IMR-90 (cell line): ENCODE measurements around the gene RALGPS1. TPM values are rescaled to one million over a fixed set of nuclear protein-coding genes. Genes with fewer than 3 reads are reported as not detected.

Experiments used
- ATAC-seq: fragments of 200-7000 bp; cut with Tn5 transposase; 2 replicates; pipeline ENCODE4 v1.9.1; 2020; ENCODE audit warnings: low read depth, mild to moderate bottlenecking, moderate library complexity
- BruUV-seq: library from RNA; stranded (reverse); fragments of 400-500 nt; replicated peaks from 2 replicates; lab custom pipeline; 2021; lab: Mats Ljungman, UMichigan
- CTCF ChIA-PET: fragments of 300-600 bp; formaldehyde crosslinking; extraction: SDS; loops from one replicate; lab custom pipeline; 2021; ENCODE audit warnings: antibody characterized with exemption; lab: Yijun Ruan, JAX
- POLR2A ChIA-PET: fragments of 300-600 bp; sonication (Branson Sonifier 250); formaldehyde crosslinking; loops from one replicate; lab custom pipeline; 2022; ENCODE audit warnings: antibody characterized with exemption; ENCODE audit not compliant: unreplicated experiment; lab: Charles Lee
- DNase-seq: peaks from one replicate; pipeline ENCODE4 v3.0.0; 2013
- H2AFZ ChIP-seq: replicated peaks from 2 replicates; pipeline ENCODE3; 2013; ENCODE audit warnings: low read length, mild to moderate bottlenecking; ENCODE audit not compliant: poor library complexity
- H2AK5ac ChIP-seq: 2 replicates; pipeline ENCODE4 v1.6.1; 2013; ENCODE audit warnings: low read depth, low read length, inconsistent platforms
- H2AK9ac ChIP-seq: replicated peaks from 2 replicates; pipeline ENCODE3; 2013; ENCODE audit warnings: mild to moderate bottlenecking, low read depth, low read length, moderate library complexity; ENCODE audit not compliant: poor library complexity
- H2BK120ac ChIP-seq: 2 replicates; pipeline ENCODE4 v1.6.1; 2013; ENCODE audit warnings: low read depth, low read length, inconsistent platforms
- H2BK15ac ChIP-seq: 3 replicates; pipeline ENCODE4 v1.6.1; 2013; ENCODE audit warnings: low read depth, low read length, inconsistent platforms
- H2BK20ac ChIP-seq: 2 replicates; pipeline ENCODE4 v1.6.1; 2013; ENCODE audit warnings: low read depth, mild to moderate bottlenecking, inconsistent platforms, low read length, moderate library complexity
- H2BK5ac ChIP-seq: 2 replicates; pipeline ENCODE4 v1.6.1; 2013; ENCODE audit warnings: mild to moderate bottlenecking, low read depth, low read length, inconsistent platforms; ENCODE audit not compliant: poor library complexity, severe bottlenecking
- H3K14ac ChIP-seq: replicated peaks from 2 replicates; pipeline ENCODE4 v1.6.1; 2013; ENCODE audit warnings: low read depth, low read length, inconsistent platforms
- H3K18ac ChIP-seq: 2 replicates; pipeline ENCODE4 v1.6.1; 2013; ENCODE audit warnings: low read depth, low read length, control low read depth
- H3K23ac ChIP-seq: 2 replicates; pipeline ENCODE4 v1.6.1; 2013; ENCODE audit warnings: low read depth, low read length, inconsistent platforms
- H3K27ac ChIP-seq: 2 replicates; pipeline ENCODE4 v1.5.1; 2013; ENCODE audit warnings: mild to moderate bottlenecking, control low read depth, low read length; ENCODE audit not compliant: insufficient read depth
- H3K27me3 ChIP-seq: 2 replicates; pipeline ENCODE4 v1.6.1; 2013; ENCODE audit warnings: low read length; ENCODE audit not compliant: control insufficient read depth, insufficient read depth
- H3K36me3 ChIP-seq: 2 replicates; pipeline ENCODE4 v1.6.1; 2013; ENCODE audit warnings: low read length, mixed read lengths; ENCODE audit not compliant: control insufficient read depth, insufficient read depth
- H3K4ac ChIP-seq: 2 replicates; pipeline ENCODE4 v1.6.1; 2013; ENCODE audit warnings: low read depth, low read length, inconsistent platforms
- H3K4me1 ChIP-seq: 2 replicates; pipeline ENCODE4 v1.6.1; 2013; ENCODE audit warnings: low read length, mixed read lengths; ENCODE audit not compliant: control insufficient read depth, insufficient read depth
- H3K4me2 ChIP-seq: 2 replicates; pipeline ENCODE4 v1.6.1; 2013; ENCODE audit warnings: low read depth, mild to moderate bottlenecking, control low read depth, low read length, moderate library complexity
- H3K4me3 ChIP-seq: 2 replicates; pipeline ENCODE4 v1.5.1; 2013; ENCODE audit warnings: low read depth, mild to moderate bottlenecking, control low read depth, low read length, moderate library complexity; ENCODE audit not compliant: insufficient read depth
- H3K56ac ChIP-seq: 2 replicates; pipeline ENCODE4 v1.6.1; 2013; ENCODE audit warnings: low read length, inconsistent platforms; ENCODE audit not compliant: insufficient read depth; ENCODE audit errors: extremely low read depth
- H3K79me1 ChIP-seq, 2 experiments: 2 replicates each; pipeline ENCODE4 v1.6.1; 2013; ENCODE audit warnings: low read length in 2 of 2, inconsistent platforms in 1 of 2, low read depth in 1 of 2
- H3K9ac ChIP-seq: 2 replicates; pipeline ENCODE4 v1.6.1; 2013; ENCODE audit warnings: low read depth, low read length, control low read depth
- H3K9me1 ChIP-seq: 2 replicates; pipeline ENCODE4 v1.6.1; 2013; ENCODE audit warnings: low read length, inconsistent platforms; ENCODE audit not compliant: insufficient read depth
- H3K9me3 ChIP-seq: 2 replicates; pipeline ENCODE4 v1.6.1; 2013; ENCODE audit warnings: low read length; ENCODE audit not compliant: control insufficient read depth, insufficient read depth
- H4K20me1 ChIP-seq: 2 replicates; pipeline ENCODE4 v1.6.1; 2013; ENCODE audit warnings: low read length, inconsistent platforms; ENCODE audit not compliant: insufficient read depth
- H4K5ac ChIP-seq: 2 replicates; pipeline ENCODE4 v1.6.1; 2013; ENCODE audit warnings: mild to moderate bottlenecking, low read depth, low read length, control low read depth
- H4K8ac ChIP-seq, 2 experiments: 2 replicates each; pipeline ENCODE4 v1.6.1; 2013; ENCODE audit warnings: low read depth in 2 of 2, low read length in 2 of 2, control low read depth in 1 of 2, inconsistent platforms in 1 of 2
- H4K91ac ChIP-seq: 2 replicates; pipeline ENCODE4 v1.6.1; 2013; ENCODE audit warnings: low read depth, low read length, inconsistent platforms; ENCODE audit not compliant: insufficient read depth
- CEBPB ChIP-seq: IDR thresholded peaks from 2 replicates; pipeline ENCODE4 v1.6.1; 2012; ENCODE audit warnings: low read depth, low read length, improper control_type of control experiment
- FOS ChIP-seq: fragments of 150-350 bp; IDR thresholded peaks from 2 replicates; pipeline ENCODE4 v1.6.1; 2016; ENCODE audit warnings: low read depth, low read length
- MAZ ChIP-seq: IDR thresholded peaks from 2 replicates; pipeline ENCODE4 v1.6.1; 2012; ENCODE audit warnings: low read depth, mild to moderate bottlenecking, low read length, improper control_type of control experiment, moderate library complexity, borderline replicate concordance
- MXI1 ChIP-seq: IDR thresholded peaks from 2 replicates; pipeline ENCODE4 v1.6.1; 2012; ENCODE audit warnings: low read depth, mild to moderate bottlenecking, low read length, moderate library complexity, borderline replicate concordance
- NFE2L2 ChIP-seq: fragments of 150-350 bp; IDR thresholded peaks from 2 replicates; pipeline ENCODE4 v1.6.1; 2016; ENCODE audit warnings: low read depth, mild to moderate bottlenecking, low read length
- SMC3 ChIP-seq: fragments of 150-350 bp; IDR thresholded peaks from 2 replicates; pipeline ENCODE4 v1.6.1; 2016; ENCODE audit warnings: low read depth, mild to moderate bottlenecking, antibody characterized with exemption, low read length, moderate library complexity
- WGBS, 2 experiments: methylation state at CpG; one replicate each; pipeline versions ENCODE4 v1.1.5 to v1.1.7; 2013; ENCODE audit warnings: missing lambda C conversion rate in 2 of 2; ENCODE audit not compliant: insufficient read length in 1 of 2; ENCODE audit errors: extremely low coverage in 2 of 2; 5-methylcytosine and 5-hydroxymethylcytosine counted together
- dilution Hi-C: fragments of 300-500 bp; cut with HindIII; formaldehyde crosslinking; loops from one replicate; pipeline ENCODE4 v1.14.3; 2018; ENCODE audit warnings: low sequenced_read_pairs; ENCODE audit not compliant: unreplicated experiment
- in situ Hi-C: fragments of 300-500 bp; cut with MboI; formaldehyde crosslinking; loops from 3 replicates; pipeline ENCODE4 v1.14.3; 2019; ENCODE audit warnings: low sequenced_read_pairs, inconsistent platforms, mixed read lengths
- intact Hi-C: fragments of 100-400 bp; cut with micrococcal nuclease; formaldehyde crosslinking; loops from 2 replicates; pipeline ENCODE4 v1.10.0; 2022
- polyA plus RNA-seq, 3 experiments: library from polyadenylated mRNA; depleted of rRNA; stranded (reverse); fragments of >200 nt; gene quantifications; 2 replicates each; pipeline ENCODE4 v1.2.3, GENCODE V29; 2012; ENCODE audit warnings: low replicate concordance in 1 of 3
- total RNA-seq: library from RNA; depleted of rRNA; stranded (reverse); fragments of >200 nt; gene quantifications from 2 replicates; pipeline ENCODE4 v1.2.3, GENCODE V29; 2012
- TF ChIP-seq, protein P1 (sequence below): conservative IDR thresholded peaks from 2 replicates; pipeline ENCODE4 v1.5.1; 2012; ENCODE audit warnings: mild to moderate bottlenecking, low read depth, low read length, improper control_type of control experiment

Gene RALGPS1
- total and polyA plus RNA-seq, 2 of the 4 experiments (the other 2 are of a cell fraction): 0.90 to 2.8 TPM

DNA sequence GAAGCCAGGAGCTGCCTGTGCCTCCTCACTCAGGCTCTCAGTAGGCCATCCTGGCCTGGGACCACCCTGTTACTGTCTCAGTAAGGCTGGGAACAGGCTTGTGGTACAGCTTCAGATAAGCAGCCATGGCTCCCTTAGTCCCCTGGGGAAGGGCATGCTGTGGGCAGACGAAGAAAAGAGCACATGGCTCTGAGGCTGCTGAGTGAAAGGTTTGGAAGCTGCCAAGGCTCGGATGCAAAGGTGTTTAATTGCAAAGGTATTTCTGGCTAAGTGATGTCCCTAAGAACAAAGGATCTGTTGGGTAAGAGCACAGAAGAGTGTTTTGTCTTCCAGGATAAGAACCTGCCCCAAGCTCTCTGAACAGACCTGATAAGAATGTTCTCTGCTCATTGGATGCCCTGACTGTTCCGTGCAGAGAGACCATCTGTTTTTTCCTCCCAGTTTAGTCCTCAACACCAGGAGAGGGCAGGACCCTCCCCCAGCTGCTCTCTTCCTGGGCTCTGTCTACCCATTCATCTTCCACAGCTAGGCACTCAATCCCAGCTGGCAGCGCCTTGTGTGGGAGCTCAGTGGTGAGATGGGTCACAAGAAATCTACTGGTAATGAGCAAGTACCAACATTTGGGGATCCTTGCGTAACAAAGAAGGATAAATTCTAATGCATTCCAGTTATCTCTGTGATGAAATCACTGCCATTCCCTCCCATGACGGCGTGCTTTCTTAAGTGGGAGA lies 190.2 kb downstream of the RALGPS1 start:
- dilution Hi-C loops (no loop called here), intact Hi-C loops (loop anchor here (5.0 kb wide), 2 partner anchors 93 to 137 kb away; no protein-coding TSS in a partner anchor), in situ Hi-C loops (no loop called here)
- BruUV-seq: no TSS peak
- H3K56ac ChIP-seq: no peak overlapping the region
- ATAC-seq (no peak), DNase-seq (peak; percentile 32)
- 89% methylated on average over 3 of the region's 7 CpGs; no CpG with 5 or more reads in 1 of the 2 experiments for WGBS, 2 experiments
- no peak overlapping the region for H2AK5ac ChIP-seq
- H2BK120ac ChIP-seq: no peak overlapping the region
- H2BK15ac ChIP-seq: no peak overlapping the region
- TF ChIP-seq MXI1: no peak
- TF ChIP-seq MAZ: no peak
- TF ChIP-seq, protein P1, sequence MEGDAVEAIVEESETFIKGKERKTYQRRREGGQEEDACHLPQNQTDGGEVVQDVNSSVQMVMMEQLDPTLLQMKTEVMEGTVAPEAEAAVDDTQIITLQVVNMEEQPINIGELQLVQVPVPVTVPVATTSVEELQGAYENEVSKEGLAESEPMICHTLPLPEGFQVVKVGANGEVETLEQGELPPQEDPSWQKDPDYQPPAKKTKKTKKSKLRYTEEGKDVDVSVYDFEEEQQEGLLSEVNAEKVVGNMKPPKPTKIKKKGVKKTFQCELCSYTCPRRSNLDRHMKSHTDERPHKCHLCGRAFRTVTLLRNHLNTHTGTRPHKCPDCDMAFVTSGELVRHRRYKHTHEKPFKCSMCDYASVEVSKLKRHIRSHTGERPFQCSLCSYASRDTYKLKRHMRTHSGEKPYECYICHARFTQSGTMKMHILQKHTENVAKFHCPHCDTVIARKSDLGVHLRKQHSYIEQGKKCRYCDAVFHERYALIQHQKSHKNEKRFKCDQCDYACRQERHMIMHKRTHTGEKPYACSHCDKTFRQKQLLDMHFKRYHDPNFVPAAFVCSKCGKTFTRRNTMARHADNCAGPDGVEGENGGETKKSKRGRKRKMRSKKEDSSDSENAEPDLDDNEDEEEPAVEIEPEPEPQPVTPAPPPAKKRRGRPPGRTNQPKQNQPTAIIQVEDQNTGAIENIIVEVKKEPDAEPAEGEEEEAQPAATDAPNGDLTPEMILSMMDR: no peak
- peak; percentile 63 for TF ChIP-seq CEBPB
- TF ChIP-seq SMC3: no peak
- no peak for TF ChIP-seq FOS
- no peak for TF ChIP-seq NFE2L2
- no peak overlapping the region for H2BK20ac ChIP-seq
- no peak overlapping the region for H3K27ac ChIP-seq
- CTCF ChIA-PET: interaction anchor here (0.5 to 0.9 kb wide), 2 partner anchors 11 to 262 kb away, joined by 3 to 4 read pairs; no protein-coding TSS in a partner anchor
- POLR2A ChIA-PET: no interaction called here
- H2BK5ac ChIP-seq: no peak overlapping the region
- H4K5ac ChIP-seq: no peak overlapping the region
- peaks cover 6 to 22% of the 10 kb centered on the region in 2 experiments; a peak in 2 of 4 replicates for H3K79me1 ChIP-seq
- H3K18ac ChIP-seq: no peak overlapping the region
- H4K8ac ChIP-seq: no peak overlapping the region
- no peaks in the 10 kb centered on the region for H3K27me3 ChIP-seq
- H3K4me2 ChIP-seq: no peak overlapping the region
- no peak overlapping the region for H4K91ac ChIP-seq
- H2AFZ ChIP-seq: no peak overlapping the region
- H3K14ac ChIP-seq: no peak overlapping the region
- H3K4me3 ChIP-seq: no peak overlapping the region
- H2AK9ac ChIP-seq: peak overlapping the region; percentile 30
- H3K23ac ChIP-seq: no peak overlapping the region
- H3K4ac ChIP-seq: no peak overlapping the region
- no peak overlapping the region for H3K9ac ChIP-seq
- H3K9me1 ChIP-seq: peaks cover 16% of the 10 kb centered on the region
- H3K36me3 ChIP-seq: peaks cover 74% of the 10 kb centered on the region
- H4K20me1 ChIP-seq: peaks cover 36% of the 10 kb centered on the region; the same call in 1 of the 2 replicates
- H3K4me1 ChIP-seq: peaks cover 22% of the 10 kb centered on the region
- no peaks in the 10 kb centered on the region for H3K9me3 ChIP-seq
